Transverse colon (tissue), 4 donors: ENCODE measurements around the gene TBR1.

Experiments used
- CTCF ChIP-seq, 5 experiments: fragments of 200-600 bp in 3 of 5; fragments of 450-650 bp in 2 of 5; sonication (generic) in 3 of 5; IDR thresholded peaks; 1 replicate in 2 of 5; 2 replicates in 3 of 5; pipeline ENCODE4 v1.5.1; 2016 to 2017; ENCODE audit warnings: antibody characterized with exemption in 5 of 5, inconsistent platforms in 3 of 5, mild to moderate bottlenecking in 2 of 5, moderate library complexity in 1 of 5
- EP300 ChIP-seq: sonication (generic); formaldehyde crosslinking; IDR thresholded peaks from one replicate; pipeline ENCODE4 v1.6.1; 2017; ENCODE audit warnings: antibody characterized with exemption, low read depth
- POLR2A ChIP-seq: fragments of 450-650 bp; IDR thresholded peaks from one replicate; pipeline ENCODE4 v1.6.1; 2016; ENCODE audit warnings: antibody characterized with exemption, mild to moderate bottlenecking, moderate library complexity
- POLR2AphosphoS5 ChIP-seq, 3 donors: sonication (generic); formaldehyde crosslinking; IDR thresholded peaks; one replicate each; pipeline ENCODE4 v1.6.1; 2016; ENCODE audit warnings: antibody characterized with exemption in 3 of 3

- TF ChIP-seq CTCF (IDR thresholded peaks at IDR 0.05) (no peak), POLR2AphosphoS5 (IDR thresholded peaks at IDR 0.05) (no peak), EP300 (no peak), POLR2A (no peak)
Measured at GRCh38 chr2:161402297-161402696, 13.8 kb upstream of the TBR1 start.
